Measurements from ENCODE around the gene PXYLP1.

The PXYLP1 gene

GRCh38 chr3:141326123-141326522 is 94.5 kb downstream of the PXYLP1 start:
- no peak for DNase-seq (ENCODE audit: low spot score)

DNA sequence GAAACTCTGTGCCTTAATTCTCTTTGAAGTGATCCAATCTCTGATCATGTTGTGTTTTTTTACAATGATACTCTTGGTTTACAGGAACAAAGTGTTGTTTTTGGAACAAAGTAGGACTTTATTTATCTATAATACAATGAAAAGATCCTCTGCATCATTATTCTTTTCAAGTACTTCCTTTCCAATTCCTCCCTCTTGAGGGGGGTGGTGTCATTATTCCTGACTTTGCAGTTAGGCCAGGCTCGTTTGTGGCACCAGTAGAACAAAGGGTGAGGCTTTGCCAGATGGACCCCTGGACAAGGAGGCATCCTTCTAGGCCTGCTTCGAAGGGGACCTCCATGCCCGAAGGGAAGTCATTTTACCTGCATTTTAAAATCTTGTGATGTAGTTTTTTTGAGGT is 95.0 kb downstream of the PXYLP1 start:
- no peak for DNase-seq (ENCODE audit: low spot score)

- DNase-seq (ENCODE audit: low spot score) = no peak
These were observed 96.9 kb downstream of the PXYLP1 start for GRCh38 chr3:141328286-141329166.

DNA sequence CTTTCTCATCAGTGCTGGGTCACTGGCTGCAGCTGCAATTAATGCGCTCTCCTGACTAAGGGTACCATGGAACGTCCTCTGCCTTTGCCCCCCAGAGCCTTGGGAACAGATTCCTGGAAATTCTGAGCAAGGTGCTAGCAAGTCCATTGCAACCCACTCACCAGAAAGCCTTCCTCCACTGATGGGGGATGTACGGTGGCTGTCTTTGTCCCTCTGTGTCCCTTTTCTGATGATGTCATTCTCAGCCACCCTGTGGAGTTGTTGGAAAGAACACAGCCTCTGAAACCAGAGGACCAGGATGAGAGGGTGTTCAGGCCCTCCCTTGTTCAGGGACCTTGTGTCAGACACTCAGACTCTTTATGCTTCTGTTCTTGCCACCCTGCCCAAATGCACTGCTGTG is 98.6 kb downstream of the PXYLP1 start:
- no peak for DNase-seq (ENCODE audit: low spot score)

DNA sequence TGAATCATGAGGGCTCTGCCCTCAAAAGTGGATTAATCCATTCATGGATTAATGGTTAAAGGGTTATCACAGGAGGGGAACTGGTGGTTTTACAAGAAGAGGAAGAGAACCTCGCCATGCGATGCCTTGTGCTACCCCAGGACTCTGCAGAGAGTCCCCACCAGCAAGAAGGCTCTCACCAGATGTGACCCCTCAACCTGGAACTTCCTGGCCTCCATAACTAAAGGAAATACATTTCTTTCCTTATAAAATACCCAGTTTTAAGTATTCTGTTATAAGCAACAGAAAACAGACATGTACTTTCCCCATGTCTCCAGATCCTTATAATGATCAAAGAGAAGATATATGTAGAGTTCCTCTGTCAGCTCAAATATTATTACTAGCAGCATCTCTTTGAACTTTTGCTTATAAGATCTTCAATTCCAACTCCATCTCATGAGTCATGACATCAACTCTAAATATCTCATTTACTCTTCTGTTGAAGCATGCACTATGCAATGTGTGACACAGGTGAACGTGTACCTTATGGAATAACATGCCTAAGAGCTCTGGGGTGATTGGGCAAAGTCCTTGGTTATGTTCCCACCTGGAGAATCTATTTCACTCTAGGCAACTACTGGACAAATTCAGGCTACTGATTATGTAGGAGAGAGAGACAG is 99.2 kb downstream of the PXYLP1 start:
- no peak for DNase-seq (ENCODE audit: low spot score)

DNA sequence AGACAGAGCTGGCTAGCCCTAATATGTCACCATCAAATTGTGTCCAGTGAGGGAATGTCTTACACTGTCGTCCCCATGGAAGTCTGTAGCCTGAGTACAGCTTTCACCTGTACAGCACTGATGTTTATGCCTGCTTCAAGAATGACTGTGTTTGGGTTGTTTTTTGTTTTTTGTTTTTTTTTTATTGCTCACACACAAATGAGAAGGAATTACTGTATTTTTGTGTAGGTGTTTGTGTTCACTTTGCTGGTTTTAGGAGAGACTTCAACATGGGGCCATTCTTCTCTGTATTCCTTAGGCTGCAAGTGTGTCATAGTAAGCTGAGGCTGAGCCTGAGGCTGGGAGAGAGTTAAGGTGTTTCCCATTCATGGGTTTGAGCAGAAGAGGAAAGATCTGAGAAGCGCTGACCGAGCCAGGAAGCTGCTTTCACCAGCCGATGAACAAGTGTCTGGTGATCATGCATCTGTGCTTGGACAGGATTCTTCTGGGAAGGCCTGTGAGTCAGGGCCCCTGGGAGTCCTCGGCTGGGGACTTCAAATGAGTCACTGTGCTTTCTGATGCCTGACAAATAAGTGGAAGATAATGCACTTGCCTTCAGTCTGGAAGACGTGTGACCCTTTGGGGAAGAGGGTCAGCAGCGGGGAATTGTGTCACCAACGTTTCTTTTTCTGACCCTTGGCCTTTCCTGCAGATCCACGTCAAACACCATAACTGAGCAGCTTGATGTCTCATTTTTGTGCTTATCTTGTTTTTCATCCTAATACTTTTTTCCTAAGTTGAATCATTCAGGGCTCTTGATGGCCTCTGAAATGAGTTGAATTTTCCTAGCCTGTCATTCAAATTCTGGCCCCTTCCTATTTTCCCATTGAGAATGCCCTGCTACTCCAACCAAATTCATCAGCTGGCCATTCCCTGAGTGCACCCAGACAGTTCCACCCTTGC is 100.0 kb downstream of the PXYLP1 start:
- DNase-seq (ENCODE audit: low spot score) = no peak

DNA sequence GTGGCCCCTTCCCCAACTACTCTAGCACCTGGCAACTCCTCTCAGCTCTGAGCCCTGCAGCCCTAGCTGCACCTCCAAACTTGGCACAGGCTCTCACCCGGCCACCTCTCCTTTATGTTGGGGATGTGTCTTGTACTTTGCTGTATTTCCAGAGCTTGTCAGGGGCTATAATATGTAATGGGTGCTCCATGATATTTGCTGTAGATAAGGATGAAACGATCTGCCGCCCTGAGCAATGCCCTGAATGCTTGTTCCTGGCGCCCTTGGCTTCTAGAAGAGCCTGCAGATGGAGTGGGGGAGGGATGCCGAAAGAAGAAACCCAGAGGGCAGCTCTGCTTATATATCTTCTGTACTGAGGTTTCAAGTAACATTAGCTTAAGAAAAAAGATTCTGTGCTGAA is 100.8 kb downstream of the PXYLP1 start:
- no peak for DNase-seq (ENCODE audit: low spot score)

DNA sequence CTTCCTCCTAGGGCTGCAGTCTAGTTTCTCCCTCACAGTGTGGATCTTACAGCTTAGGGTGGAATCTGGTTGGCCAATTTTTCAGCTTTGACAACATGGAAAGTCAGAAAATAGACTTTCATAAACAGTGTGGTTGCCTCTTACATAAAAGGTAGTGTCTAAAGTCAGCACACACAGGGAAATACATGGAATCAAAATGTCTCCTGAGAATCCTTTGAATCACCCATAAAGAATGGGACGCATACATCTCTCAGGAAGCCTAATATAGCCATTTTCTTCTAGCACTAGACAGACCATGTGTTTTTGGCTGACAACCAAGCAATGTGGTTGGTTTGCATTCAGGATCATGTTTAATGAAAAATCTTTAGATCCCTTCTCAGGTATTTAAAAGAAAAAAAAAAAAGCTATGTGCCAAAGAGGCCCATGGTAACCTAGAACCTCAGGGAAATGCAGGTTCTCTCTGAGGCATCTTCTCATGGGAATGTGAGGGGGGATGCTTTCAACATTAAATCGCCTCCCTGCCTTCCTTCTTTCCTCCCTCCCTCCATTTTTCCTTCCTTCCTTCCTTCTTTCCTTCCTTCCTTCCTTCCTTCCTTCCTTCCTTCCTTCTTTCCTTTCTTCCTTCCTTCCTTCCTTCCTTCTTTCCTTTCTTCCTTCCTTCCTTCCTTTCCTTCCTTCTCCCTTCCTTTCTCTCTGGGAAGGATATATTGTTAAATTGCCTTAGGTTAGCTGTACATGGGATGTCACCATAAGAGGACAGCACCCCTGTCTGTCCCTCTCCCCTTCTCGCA is 102.4 kb downstream of the PXYLP1 start:
- no peak for DNase-seq (ENCODE audit: low spot score)

DNA sequence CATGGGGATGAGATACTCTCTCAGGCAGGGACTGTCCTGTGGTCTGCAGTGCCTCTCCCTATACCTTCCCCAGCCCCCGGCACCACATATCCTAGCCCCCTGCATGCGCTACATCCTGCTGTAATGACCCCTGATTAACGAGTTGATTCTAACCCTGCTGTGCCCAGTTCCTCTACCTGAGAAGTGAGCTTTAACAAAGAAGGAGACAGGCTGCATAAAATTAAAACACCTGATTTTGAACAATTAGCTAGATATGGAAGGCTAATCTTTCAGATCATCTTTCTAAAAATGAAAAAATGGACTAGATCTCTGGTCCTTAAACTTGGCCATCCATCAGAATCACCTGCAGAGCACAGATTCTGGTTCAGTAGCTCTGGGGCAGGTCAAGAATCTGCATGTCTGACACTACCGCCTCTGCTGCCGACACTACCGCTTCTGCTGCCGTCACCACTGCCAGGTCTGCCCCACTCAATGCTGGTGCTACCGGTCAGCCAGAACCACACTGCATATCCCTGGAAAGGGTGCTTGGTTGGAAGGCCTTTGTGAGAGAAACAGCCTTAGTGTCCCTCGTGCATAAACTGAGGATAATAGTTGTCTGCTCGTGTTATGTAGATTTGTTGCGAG is 103.1 kb downstream of the PXYLP1 start:
- no peak for DNase-seq (ENCODE audit: low spot score)

DNA sequence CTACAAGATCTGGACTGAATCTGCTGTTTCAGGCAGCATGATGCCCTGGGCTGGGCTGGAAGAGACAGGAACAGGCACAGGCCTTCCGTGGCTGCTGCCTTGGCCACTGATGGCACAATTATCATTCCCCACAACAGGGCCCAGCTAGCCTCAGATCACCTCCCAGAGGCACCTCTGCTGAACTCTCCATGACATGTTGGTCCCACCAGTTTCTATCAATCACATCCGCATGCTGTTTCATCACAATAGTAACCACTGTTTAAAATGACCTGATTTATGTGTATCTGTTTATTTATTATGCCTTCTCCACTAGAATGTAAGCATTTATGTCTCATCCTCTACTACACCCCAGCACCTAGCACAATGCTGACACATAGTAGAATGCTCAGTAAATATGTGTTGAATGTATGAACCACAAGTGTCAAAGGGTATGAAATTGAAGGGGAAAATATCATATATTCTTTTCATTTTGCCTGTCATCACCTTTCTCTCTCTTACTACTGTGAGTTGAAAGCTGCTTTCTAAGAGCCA is 104.0 kb downstream of the PXYLP1 start:
- DNase-seq (ENCODE audit: low spot score) = no peak

- no peak for DNase-seq (ENCODE audit: low spot score)
These were observed 105.3 kb downstream of the PXYLP1 start for GRCh38 chr3:141336672-141337522.

DNA sequence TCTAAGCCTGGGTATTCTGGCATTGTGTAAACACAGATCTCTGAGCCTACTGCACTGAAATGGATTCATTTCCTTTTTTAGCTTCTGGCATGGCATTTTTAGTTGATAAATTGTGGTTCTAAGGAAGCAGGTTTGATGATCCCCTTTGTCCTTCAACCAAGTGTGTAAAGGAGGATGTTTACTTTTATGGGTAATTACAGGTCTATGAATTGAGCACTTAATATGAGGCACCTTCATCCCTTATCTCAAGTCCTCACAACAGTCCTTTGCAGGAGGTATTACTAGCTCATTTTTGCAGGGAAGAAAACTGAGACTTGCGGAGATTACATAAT is 105.9 kb downstream of the PXYLP1 start:
- no peak for DNase-seq (ENCODE audit: low spot score)

DNA sequence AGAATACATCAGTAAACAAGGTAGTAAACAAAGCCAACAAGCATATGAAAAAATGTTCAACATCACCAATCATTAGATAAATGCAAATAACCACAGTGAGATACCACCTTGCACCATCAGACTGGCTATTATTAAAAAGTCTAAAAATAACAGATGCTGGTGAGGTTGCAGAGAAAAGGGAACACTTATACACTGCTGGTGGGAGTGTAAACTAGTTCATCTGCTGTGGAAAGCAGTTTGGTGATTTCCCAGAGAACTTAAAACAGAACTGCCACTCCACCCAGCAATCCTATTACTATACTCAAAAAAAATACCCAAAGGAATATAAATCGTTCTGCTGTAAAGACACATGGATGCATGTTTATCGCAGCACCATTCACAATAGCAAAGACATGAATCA is 106.4 kb downstream of the PXYLP1 start:
- no peak for DNase-seq (ENCODE audit: low spot score)

DNA sequence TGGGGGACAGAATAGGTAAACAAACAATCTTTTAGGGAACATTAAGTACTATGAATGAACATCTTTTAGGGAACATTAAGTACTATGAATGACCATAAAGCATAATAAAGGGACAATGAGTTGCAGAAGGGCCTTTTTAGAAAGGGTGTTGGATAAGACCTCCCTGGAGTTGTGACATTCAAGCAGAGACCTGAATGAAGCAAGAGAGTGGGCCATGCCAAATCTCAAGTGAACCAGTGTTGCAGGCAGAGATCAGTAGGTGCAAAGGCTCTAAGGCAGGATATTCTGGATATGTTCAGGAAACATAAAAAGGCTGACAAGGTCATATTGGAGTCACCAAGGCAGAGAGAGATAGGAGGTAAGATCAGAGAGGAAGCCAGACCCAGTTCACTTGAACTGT is 107.3 kb downstream of the PXYLP1 start:
- DNase-seq (ENCODE audit: low spot score) = no peak

- no peak for DNase-seq (ENCODE audit: low spot score)
These were observed 109.9 kb downstream of the PXYLP1 start for GRCh38 chr3:141341536-141341935.

DNA sequence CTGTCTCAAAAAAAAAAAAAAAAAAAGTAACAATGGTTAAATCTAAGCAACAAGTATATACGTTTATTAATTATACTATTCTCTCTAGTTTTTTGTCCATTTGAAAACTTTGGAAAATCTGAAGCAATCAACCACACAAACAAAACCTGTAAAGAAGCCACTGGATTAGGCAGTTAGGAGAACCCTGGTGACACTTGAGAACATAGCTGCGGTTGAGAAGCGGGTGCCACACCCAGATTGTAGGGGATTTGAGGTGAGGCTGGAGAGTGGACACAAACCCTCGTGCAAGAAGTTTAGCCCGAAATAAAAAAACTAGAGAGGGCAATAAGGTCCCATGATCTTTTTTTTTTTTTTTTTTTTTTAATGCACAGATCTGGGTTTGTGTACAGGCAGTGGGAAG is 110.8 kb downstream of the PXYLP1 start:
- DNase-seq (ENCODE audit: low spot score) = no peak

GRCh38 chr3:141343077-141343476 is 111.5 kb downstream of the PXYLP1 start:
- DNase-seq (ENCODE audit: low spot score) = no peak

GRCh38 chr3:141343865-141344271 is 112.2 kb downstream of the PXYLP1 start:
- DNase-seq (ENCODE audit: low spot score) = no peak
